Osteoblast (primary cell): ENCODE results near the gene CYP4B1. TPM values are rescaled to one million over a fixed set of nuclear protein-coding genes. Genes with fewer than 3 reads are reported as not detected.
"Not testable (repeated sequence)": the region's sequence is repeated elsewhere in the genome, so short reads cannot be mapped to it uniquely, and the experiment has no call there.

ENCODE experiments used
- DNase-seq: peaks from one replicate; pipeline ENCODE4 v3.0.0; 2011; ENCODE audit warnings: low spot score, mixed read lengths; ENCODE audit not compliant: insufficient read length; ENCODE audit errors: missing footprints
- H2AFZ ChIP-seq: 2 replicates; pipeline ENCODE4 v1.6.0; 2011; ENCODE audit warnings: mild to moderate bottlenecking, low read length
- H3K27ac ChIP-seq: 2 replicates; pipeline ENCODE4 v1.5.1; 2011; ENCODE audit warnings: mild to moderate bottlenecking, low read depth, low read length, moderate library complexity
- H3K27me3 ChIP-seq: 2 replicates; pipeline ENCODE4 v1.6.0; 2012; ENCODE audit warnings: mild to moderate bottlenecking, control low read depth, inconsistent platforms, low read length, moderate library complexity; ENCODE audit not compliant: insufficient read depth
- H3K36me3 ChIP-seq: 2 replicates; pipeline ENCODE4 v1.5.1; 2011; ENCODE audit warnings: mild to moderate bottlenecking, low read length, control low read depth, moderate library complexity; ENCODE audit not compliant: insufficient read depth
- H3K4me1 ChIP-seq: 2 replicates; pipeline ENCODE4 v1.5.1; 2011; ENCODE audit warnings: mild to moderate bottlenecking, low read length, control low read depth, moderate library complexity; ENCODE audit not compliant: insufficient read depth
- H3K4me2 ChIP-seq: 2 replicates; pipeline ENCODE4 v1.6.0; 2011; ENCODE audit warnings: mild to moderate bottlenecking, low read length; ENCODE audit not compliant: insufficient read depth
- H3K4me3 ChIP-seq: fragments of 200-600 bp; sonication (generic); 3 replicates; pipeline ENCODE4 v1.5.1; 2012; ENCODE audit warnings: mild to moderate bottlenecking, low read length, inconsistent platforms; ENCODE audit not compliant: insufficient read depth
- H3K79me2 ChIP-seq: 2 replicates; pipeline ENCODE4 v1.6.0; 2012; ENCODE audit warnings: mild to moderate bottlenecking, low read length, control low read depth, inconsistent platforms; ENCODE audit not compliant: insufficient read depth
- H3K9me3 ChIP-seq: 2 replicates; pipeline ENCODE4 v1.5.1; 2011; ENCODE audit warnings: low read depth, low read length, control low read depth
- H4K20me1 ChIP-seq: 2 replicates; pipeline ENCODE4 v1.6.0; 2012; ENCODE audit warnings: mild to moderate bottlenecking, low read length, control low read depth; ENCODE audit not compliant: insufficient read depth
- total RNA-seq: library from RNA; depleted of rRNA; stranded (reverse); fragments of >200 nt; gene quantifications from 2 replicates; pipeline ENCODE4 v1.2.3, GENCODE V29; 2012
- TF ChIP-seq, protein P1 (sequence below): IDR thresholded peaks from 2 replicates; pipeline ENCODE4 v1.5.1; 2011; ENCODE audit warnings: mild to moderate bottlenecking, low read depth, low read length, moderate library complexity; ENCODE audit errors: extremely low read depth

CYP4B1 gene
- total RNA-seq, result not detected in 2 replicates

DNA sequence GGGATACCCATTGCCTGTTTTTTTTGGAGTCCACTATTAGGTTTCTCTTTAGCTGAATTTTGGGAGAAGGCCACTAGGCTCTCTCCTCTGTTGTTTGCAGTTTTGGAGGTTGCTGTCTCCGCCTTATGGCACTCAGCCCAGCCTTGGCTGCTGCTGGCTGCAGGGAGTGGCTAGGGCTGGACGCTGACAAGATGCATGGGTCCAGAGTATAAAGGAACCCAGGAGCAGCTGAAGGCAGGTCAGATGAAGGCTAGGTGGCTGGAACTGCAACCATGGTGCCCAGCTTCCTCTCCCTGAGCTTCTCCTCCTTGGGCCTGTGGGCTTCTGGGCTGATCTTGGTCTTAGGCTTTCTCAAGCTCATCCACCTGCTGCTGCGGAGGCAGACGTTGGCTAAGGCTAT is at the start of gene CYP4B1:
Gene CYP4B1, plus strand, starts transcription at position 237 of the 400 bp plus-strand sequence. Its CDS starts 36 bp downstream, at position 273.
- Histone ChIP-seq H3K4me2 (no peak within 1 kb of the TSS), H3K36me3 (no peaks in the 10 kb centered on the region), H3K27me3 (no peaks in the 10 kb centered on the region), H4K20me1 (no peaks in the 10 kb centered on the region), H3K4me1 (no peaks in the 10 kb centered on the region), H3K4me3 (no peak within 1 kb of the TSS), H3K9me3 (no peaks in the 10 kb centered on the region), H3K27ac (no peak within 1 kb of the TSS), H3K79me2 (no peaks in the 10 kb centered on the region), H2AFZ (no peak within 1 kb of the TSS)
- TF ChIP-seq, protein P1, sequence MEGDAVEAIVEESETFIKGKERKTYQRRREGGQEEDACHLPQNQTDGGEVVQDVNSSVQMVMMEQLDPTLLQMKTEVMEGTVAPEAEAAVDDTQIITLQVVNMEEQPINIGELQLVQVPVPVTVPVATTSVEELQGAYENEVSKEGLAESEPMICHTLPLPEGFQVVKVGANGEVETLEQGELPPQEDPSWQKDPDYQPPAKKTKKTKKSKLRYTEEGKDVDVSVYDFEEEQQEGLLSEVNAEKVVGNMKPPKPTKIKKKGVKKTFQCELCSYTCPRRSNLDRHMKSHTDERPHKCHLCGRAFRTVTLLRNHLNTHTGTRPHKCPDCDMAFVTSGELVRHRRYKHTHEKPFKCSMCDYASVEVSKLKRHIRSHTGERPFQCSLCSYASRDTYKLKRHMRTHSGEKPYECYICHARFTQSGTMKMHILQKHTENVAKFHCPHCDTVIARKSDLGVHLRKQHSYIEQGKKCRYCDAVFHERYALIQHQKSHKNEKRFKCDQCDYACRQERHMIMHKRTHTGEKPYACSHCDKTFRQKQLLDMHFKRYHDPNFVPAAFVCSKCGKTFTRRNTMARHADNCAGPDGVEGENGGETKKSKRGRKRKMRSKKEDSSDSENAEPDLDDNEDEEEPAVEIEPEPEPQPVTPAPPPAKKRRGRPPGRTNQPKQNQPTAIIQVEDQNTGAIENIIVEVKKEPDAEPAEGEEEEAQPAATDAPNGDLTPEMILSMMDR, result no peak
- DNase-seq, result no peak

DNA sequence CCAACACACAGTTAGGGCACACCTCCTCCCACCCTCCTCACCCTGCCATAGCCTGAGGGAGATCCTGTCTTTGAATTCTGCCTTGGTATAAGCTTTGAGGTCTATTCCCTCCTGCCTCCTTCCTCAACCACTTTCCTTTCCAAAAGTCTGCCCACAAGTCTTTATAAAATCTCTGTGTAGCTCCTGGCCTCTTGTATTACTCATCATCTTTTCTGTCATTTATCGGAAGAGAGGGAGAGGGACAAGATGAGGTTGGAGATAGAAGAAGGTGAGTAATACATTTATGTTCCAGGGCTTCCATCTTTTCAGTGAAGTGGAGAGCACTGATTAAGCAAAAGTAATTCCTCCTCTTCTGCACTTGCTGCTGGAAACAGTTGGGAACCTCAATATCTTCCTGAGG is 49.4 kb upstream of the CYP4B1 start:
- no peaks in the 10 kb centered on the region for H3K4me1 ChIP-seq
- H3K27me3 ChIP-seq, result no peaks in the 10 kb centered on the region
- no peak overlapping the region for H3K4me3 ChIP-seq
- H4K20me1 ChIP-seq, result no peaks in the 10 kb centered on the region
- no peaks in the 10 kb centered on the region for H3K79me2 ChIP-seq
- DNase-seq, result no peak
- TF ChIP-seq, protein P1, result no peak
- no peak overlapping the region for H3K4me2 ChIP-seq
- H3K27ac ChIP-seq, result no peak overlapping the region
- no peaks in the 10 kb centered on the region for H3K9me3 ChIP-seq
- H2AFZ ChIP-seq, result no peak overlapping the region
- no peaks in the 10 kb centered on the region for H3K36me3 ChIP-seq

DNA sequence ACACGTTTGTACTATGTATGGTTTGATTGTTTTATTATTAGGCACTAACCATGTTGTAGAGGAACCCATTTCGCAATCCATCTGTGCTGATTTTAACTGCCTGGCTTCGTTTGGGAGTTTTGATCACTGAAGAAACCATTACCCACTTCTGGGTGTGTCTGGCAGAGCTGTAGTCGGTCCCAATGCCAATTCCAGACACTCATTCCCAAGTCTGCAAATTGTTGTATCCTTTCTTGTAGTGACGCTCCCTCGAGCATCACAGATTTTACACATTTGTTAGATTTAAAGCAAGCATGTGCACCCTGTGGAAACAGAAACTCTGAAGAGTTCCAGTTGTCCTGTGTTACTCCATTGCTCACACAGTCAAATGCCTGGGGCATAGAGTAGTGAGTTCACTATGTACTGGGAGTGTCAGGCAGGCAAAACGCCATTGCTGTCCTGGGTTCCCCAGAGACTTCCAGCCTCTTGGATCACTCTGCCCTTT is 48.9 kb upstream of the CYP4B1 start:
- no peak overlapping the region for H3K27ac ChIP-seq
- TF ChIP-seq, protein P1, result no peak
- no peaks in the 10 kb centered on the region for H3K27me3 ChIP-seq
- H4K20me1 ChIP-seq, result no peaks in the 10 kb centered on the region
- no peak overlapping the region for H3K4me3 ChIP-seq
- no peak overlapping the region for H3K4me2 ChIP-seq
- H3K4me1 ChIP-seq, result no peaks in the 10 kb centered on the region
- H3K36me3 ChIP-seq, result no peaks in the 10 kb centered on the region
- DNase-seq, result no peak
- no peak overlapping the region for H2AFZ ChIP-seq
- H3K79me2 ChIP-seq, result no peaks in the 10 kb centered on the region
- no peaks in the 10 kb centered on the region for H3K9me3 ChIP-seq

DNA sequence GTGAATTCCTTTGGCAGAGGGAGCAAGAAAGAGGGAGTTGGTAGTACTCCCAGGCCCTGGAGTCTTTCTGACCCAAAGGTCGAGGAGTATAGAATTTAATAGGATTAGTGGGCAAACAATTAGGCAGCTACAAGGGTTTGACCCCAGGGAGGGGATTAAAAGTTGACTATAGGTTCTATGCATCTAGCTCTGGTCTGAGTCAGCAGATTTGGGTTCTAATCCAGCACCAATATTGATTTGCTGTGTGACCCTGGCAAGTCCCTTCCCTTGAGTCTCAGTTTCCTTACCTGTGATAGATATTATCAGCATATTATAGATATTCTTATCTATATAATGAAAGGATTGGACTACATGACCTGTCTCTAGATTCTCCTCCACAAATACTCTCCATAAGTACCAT is 44.9 kb upstream of the CYP4B1 start:
- no peak overlapping the region for H3K27ac ChIP-seq
- H3K4me2 ChIP-seq, result no peak overlapping the region
- no peak overlapping the region for H2AFZ ChIP-seq
- H3K27me3 ChIP-seq, result no peaks in the 10 kb centered on the region
- H3K36me3 ChIP-seq, result no peaks in the 10 kb centered on the region
- H3K4me1 ChIP-seq, result no peaks in the 10 kb centered on the region
- DNase-seq, result no peak
- H3K79me2 ChIP-seq, result no peaks in the 10 kb centered on the region
- H3K4me3 ChIP-seq, result no peak overlapping the region
- no peaks in the 10 kb centered on the region for H3K9me3 ChIP-seq
- TF ChIP-seq, protein P1, result no peak
- H4K20me1 ChIP-seq, result no peaks in the 10 kb centered on the region

DNA sequence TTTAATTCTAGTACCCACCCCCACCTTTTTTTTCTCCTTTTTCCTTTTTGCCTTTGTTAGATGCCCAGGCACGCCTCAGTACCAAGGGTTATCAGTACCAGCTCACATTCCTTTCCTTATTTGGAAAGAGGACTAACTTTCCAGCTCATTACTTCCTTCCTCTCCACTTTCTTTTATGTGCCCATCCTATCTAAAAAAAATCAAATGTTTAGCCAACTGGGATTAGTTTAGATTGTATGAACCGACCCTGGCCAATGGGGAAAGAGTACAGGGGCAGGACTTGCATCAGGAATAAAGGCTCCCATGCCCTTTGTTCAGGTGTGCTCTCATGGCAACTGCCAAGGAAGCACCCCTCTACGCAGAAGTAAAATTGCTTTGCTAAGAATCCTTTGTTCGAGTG is 44.1 kb upstream of the CYP4B1 start:
- H2AFZ ChIP-seq, H3K27me3 ChIP-seq, H3K4me3 ChIP-seq, H3K4me1 ChIP-seq, H4K20me1 ChIP-seq, H3K79me2 ChIP-seq, DNase-seq, H3K4me2 ChIP-seq, H3K27ac ChIP-seq, H3K9me3 ChIP-seq, H3K36me3 ChIP-seq: not testable (repeated sequence)
